CD4-positive, CD25-positive, alpha-beta regulatory T cell (primary cell): ENCODE data around the gene FGF1. TPM values are rescaled to one million over a fixed set of nuclear protein-coding genes. Genes with fewer than 3 reads are reported as not detected.

Experiments used
- ATAC-seq, 2 donors: fragments of 150-1000 bp; cut with Tn5 transposase; one replicate each; pipeline ENCODE4 v1.10.0; 2021; ENCODE audit warnings: low read depth in 2 of 2, moderate number of reproducible peaks in 2 of 2, moderate library complexity in 1 of 2
- DNase-seq, 3 donors: peaks; one replicate each; pipeline versions ENCODE4 v3.0.0 to v3.0.0-alpha.2; 2012 to 2022; ENCODE audit warnings: mixed read lengths in 1 of 3
- H3K27ac ChIP-seq: one replicate; pipeline ENCODE4 v1.7.0; 2013; ENCODE audit warnings: mild to moderate bottlenecking, low read length; ENCODE audit not compliant: insufficient read depth, poor library complexity, severe bottlenecking
- H3K27me3 ChIP-seq: one replicate; pipeline ENCODE4 v1.7.0; 2013; ENCODE audit warnings: low read length; ENCODE audit not compliant: control insufficient read depth, insufficient read depth
- H3K36me3 ChIP-seq: one replicate; pipeline ENCODE4 v1.7.0; 2013; ENCODE audit warnings: mild to moderate bottlenecking, low read length, moderate library complexity; ENCODE audit not compliant: control insufficient read depth, insufficient read depth
- H3K4me1 ChIP-seq: 2 replicates; pipeline ENCODE4 v1.7.0; 2013; ENCODE audit warnings: mild to moderate bottlenecking, low read length; ENCODE audit not compliant: insufficient read depth, control insufficient read depth, poor library complexity, severe bottlenecking
- H3K4me3 ChIP-seq: one replicate; pipeline ENCODE4 v1.7.0; 2013; ENCODE audit warnings: low read depth, mild to moderate bottlenecking, low read length, moderate library complexity
- H3K9me3 ChIP-seq, 2 experiments: 1 replicate in 1 of 2; 2 replicates in 1 of 2; pipeline ENCODE4 v1.7.0; 2013; ENCODE audit warnings: low read length in 2 of 2, mild to moderate bottlenecking in 1 of 2, moderate library complexity in 1 of 2; ENCODE audit not compliant: control insufficient read depth in 2 of 2
- H3K27ac Mint-ChIP-seq, 3 donors: one replicate each; pipeline ENCODE4 v1.8.0; 2020 to 2022; ENCODE audit warnings: mild to moderate bottlenecking in 3 of 3, mixed read lengths in 3 of 3, moderate library complexity in 2 of 3
- H3K27me3 Mint-ChIP-seq: one replicate; pipeline ENCODE4 v1.8.0; 2022; ENCODE audit warnings: mild to moderate bottlenecking, mixed read lengths
- H3K36me3 Mint-ChIP-seq: one replicate; pipeline ENCODE4 v1.8.0; 2020; ENCODE audit warnings: mixed read lengths
- H3K4me1 Mint-ChIP-seq, 4 donors: one replicate each; pipeline ENCODE4 v1.8.0; 2020 to 2022; ENCODE audit warnings: mixed read lengths in 4 of 4, mild to moderate bottlenecking in 1 of 4
- H3K4me3 Mint-ChIP-seq, 4 donors: one replicate each; pipeline ENCODE4 v1.8.0; 2020 to 2022; ENCODE audit warnings: mild to moderate bottlenecking in 4 of 4, mixed read lengths in 4 of 4, moderate library complexity in 3 of 4
- H3K9me3 Mint-ChIP-seq, 7 donors: one replicate each; pipeline ENCODE4 v1.8.0; 2020 to 2022; ENCODE audit warnings: mixed read lengths in 7 of 7, mild to moderate bottlenecking in 3 of 7, moderate library complexity in 2 of 7
- polyA plus RNA-seq, 4 donors: library from polyadenylated mRNA; unstranded; fragments of 300-500 nt; fragmentation: Illumina TruSeq; gene quantifications; one replicate each; pipeline ENCODE4 v1.2.3, GENCODE V29; 2021
- total RNA-seq: library from RNA; stranded (reverse); gene quantifications from one replicate; pipeline ENCODE4 v1.2.3, GENCODE V29; 2022

Gene FGF1
- total and polyA plus RNA-seq, 5 donors from 2014 or later = not detected

DNA sequence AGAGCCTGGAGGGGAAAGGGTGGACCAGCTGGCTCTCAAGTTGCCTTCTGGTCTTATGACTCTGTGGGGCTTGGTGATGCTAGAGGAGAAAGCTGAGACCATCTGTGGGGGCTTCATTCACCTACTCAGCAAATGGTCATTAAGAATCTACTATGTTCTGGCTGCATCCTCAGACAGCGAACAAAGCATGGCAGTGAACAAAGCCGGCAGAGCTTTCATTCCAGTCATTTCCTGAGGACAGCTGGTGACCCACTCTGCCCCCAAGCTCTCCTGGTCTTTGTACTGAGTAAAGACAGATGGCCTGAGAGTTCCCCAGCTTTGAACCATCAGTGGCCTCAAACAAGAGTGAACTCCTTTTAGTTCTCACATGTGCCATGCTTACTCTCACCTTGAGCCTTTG, 48.0 kb downstream of the FGF1 start:
- Mint-ChIP-seq H3K9me3 (peaks cover 0 to 1% (median 0%) of the 10 kb centered on the region in 7 donors), H3K27me3 (peaks cover 7% of the 10 kb centered on the region), H3K4me3 (no peak overlapping the region), H3K4me1 (no peaks in the 10 kb centered on the region), H3K36me3 (no peaks in the 10 kb centered on the region), H3K27ac (no peak overlapping the region)
- no peak for ATAC-seq
- Histone ChIP-seq H3K27ac (no peak overlapping the region), H3K4me3 (no peak overlapping the region), H3K9me3 (no peaks in the 10 kb centered on the region), H3K4me1 (no peaks in the 10 kb centered on the region), H3K27me3 (peaks cover 12% of the 10 kb centered on the region), H3K36me3 (no peaks in the 10 kb centered on the region)
- no peak for DNase-seq

GRCh38 chr5:142636698-142637324, 49.1 kb downstream of the FGF1 start:
- H3K27me3 ChIP-seq = peaks cover 12% of the 10 kb centered on the region
- no peaks in the 10 kb centered on the region for H3K36me3 ChIP-seq
- H3K27ac ChIP-seq = no peak overlapping the region
- no peak overlapping the region for H3K4me3 ChIP-seq
- Mint-ChIP-seq H3K36me3 (no peaks in the 10 kb centered on the region), H3K9me3 (peaks cover 0 to 3% (median 0%) of the 10 kb centered on the region in 7 donors), H3K4me3 (no peak overlapping the region), H3K4me1 (no peaks in the 10 kb centered on the region), H3K27ac (no peak overlapping the region), H3K27me3 (peaks cover 2% of the 10 kb centered on the region)
- DNase-seq (no peak), ATAC-seq (no peak)
- no peaks in the 10 kb centered on the region for H3K9me3 ChIP-seq
- H3K4me1 ChIP-seq = no peaks in the 10 kb centered on the region

GRCh38 chr5:142636093-142636492, 49.8 kb downstream of the FGF1 start:
- Histone ChIP-seq H3K27me3 (peaks cover 12% of the 10 kb centered on the region), H3K27ac (no peak overlapping the region), H3K9me3 (no peaks in the 10 kb centered on the region), H3K4me1 (no peaks in the 10 kb centered on the region), H3K36me3 (no peaks in the 10 kb centered on the region), H3K4me3 (no peak overlapping the region)
- no peak overlapping the region for H3K4me3 Mint-ChIP-seq
- no peaks in the 10 kb centered on the region for H3K36me3 Mint-ChIP-seq
- peaks cover 0 to 3% (median 0%) of the 10 kb centered on the region in 7 donors for H3K9me3 Mint-ChIP-seq
- H3K27me3 Mint-ChIP-seq = no peaks in the 10 kb centered on the region
- H3K27ac Mint-ChIP-seq = no peak overlapping the region
- DNase-seq (no peak), ATAC-seq (no peak)
- no peaks in the 10 kb centered on the region for H3K4me1 Mint-ChIP-seq

GRCh38 chr5:142634216-142635011, 51.5 kb downstream of the FGF1 start:
- Mint-ChIP-seq H3K9me3 (peaks cover 0 to 5% (median 0%) of the 10 kb centered on the region in 7 donors), H3K4me3 (no peak overlapping the region), H3K27me3 (no peaks in the 10 kb centered on the region), H3K27ac (no peak overlapping the region), H3K36me3 (no peaks in the 10 kb centered on the region), H3K4me1 (no peaks in the 10 kb centered on the region)
- Histone ChIP-seq H3K27me3 (peaks cover 9% of the 10 kb centered on the region), H3K36me3 (no peaks in the 10 kb centered on the region), H3K9me3 (no peaks in the 10 kb centered on the region), H3K4me1 (no peaks in the 10 kb centered on the region), H3K4me3 (no peak overlapping the region), H3K27ac (no peak overlapping the region)
- DNase-seq (no peak), ATAC-seq (no peak)

DNA sequence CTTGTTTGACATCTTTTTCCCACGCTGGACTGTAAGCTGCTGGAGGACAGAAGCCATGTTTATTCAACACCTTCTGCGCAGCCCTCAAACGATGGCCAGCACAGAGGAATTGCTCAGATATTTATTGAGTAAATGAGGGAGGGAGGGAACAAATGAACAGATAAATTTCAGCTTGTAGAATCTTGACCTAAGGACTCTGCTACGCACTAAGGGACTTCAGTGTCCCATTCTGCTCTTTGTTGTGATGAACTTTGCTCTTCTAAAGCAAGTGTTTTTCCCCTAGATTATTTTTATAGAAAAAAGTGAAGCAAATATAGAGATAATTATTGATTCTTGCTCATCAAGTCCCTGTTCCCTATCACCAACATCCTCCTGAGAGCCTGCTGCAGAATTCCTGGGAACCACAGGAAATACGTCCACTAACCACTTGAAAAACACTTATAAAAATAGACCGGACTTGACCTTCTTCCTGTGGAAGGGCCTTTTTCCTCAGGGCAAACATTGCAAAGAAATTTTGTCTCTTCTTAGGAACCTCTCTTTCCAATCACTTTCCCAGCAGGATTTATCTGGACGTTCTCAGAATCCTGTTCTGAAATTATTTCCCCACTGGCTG, 54.9 kb downstream of the FGF1 start:
- Mint-ChIP-seq H3K9me3 (peaks cover 0 to 4% (median 0%) of the 10 kb centered on the region in 7 donors), H3K27me3 (peaks cover 6% of the 10 kb centered on the region), H3K27ac (no peak overlapping the region), H3K4me1 (no peaks in the 10 kb centered on the region), H3K4me3 (no peak overlapping the region), H3K36me3 (no peaks in the 10 kb centered on the region)
- Histone ChIP-seq H3K9me3 (no peaks in the 10 kb centered on the region), H3K4me3 (no peak overlapping the region), H3K27me3 (no peaks in the 10 kb centered on the region), H3K27ac (no peak overlapping the region), H3K4me1 (no peaks in the 10 kb centered on the region), H3K36me3 (no peaks in the 10 kb centered on the region)
- DNase-seq = no peak
- ATAC-seq = no peak

DNA sequence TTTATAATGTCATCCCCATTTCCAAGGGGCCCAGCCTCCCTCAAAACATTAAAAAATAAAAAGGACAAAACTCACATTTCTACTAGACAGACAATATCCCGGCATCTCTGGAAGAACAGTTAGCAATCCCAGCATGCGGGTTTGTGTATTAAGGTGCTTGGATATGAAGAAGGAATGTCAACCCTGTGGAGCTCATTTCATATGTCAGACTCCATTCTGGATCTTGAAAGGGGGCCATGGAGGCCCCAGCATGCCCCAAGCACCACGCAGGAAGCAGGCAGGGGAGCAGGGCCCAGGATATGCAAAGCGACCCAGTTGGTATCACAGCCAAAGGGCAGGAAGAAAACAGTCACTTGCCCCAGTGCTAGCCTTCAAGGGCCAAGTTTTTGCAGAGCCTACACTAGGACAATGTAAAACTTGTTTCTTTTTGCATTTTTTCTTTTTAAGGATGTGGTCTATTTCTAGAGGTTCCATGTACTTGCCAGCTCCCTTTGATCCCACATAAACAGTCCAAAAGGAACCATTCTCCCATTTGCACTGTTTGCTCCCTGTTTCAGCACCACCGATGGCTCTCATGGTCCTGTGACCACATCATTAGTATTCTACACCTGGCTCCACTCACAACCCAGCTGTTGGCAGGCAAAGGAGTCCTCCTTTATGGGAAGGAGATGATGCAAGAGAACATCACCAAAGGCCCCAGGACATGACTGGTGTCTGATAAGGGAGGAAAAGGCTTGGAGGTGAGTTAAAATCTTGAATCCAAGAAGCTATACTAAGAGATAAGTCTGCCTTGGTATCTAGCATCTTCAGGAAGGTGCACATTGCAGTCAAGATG, 58.3 kb downstream of the FGF1 start:
- Histone ChIP-seq H3K27me3 (no peaks in the 10 kb centered on the region), H3K4me3 (no peak overlapping the region), H3K9me3 (no peaks in the 10 kb centered on the region), H3K27ac (no peak overlapping the region), H3K4me1 (no peaks in the 10 kb centered on the region), H3K36me3 (no peaks in the 10 kb centered on the region)
- no peaks in the 10 kb centered on the region for H3K36me3 Mint-ChIP-seq
- no peak overlapping the region for H3K27ac Mint-ChIP-seq
- no peaks in the 10 kb centered on the region for H3K4me1 Mint-ChIP-seq
- ATAC-seq = no peak
- no peak overlapping the region for H3K4me3 Mint-ChIP-seq
- peaks cover 11% of the 10 kb centered on the region for H3K27me3 Mint-ChIP-seq
- DNase-seq = no peak
- peaks cover 0 to 3% (median 0%) of the 10 kb centered on the region in 7 donors for H3K9me3 Mint-ChIP-seq

GRCh38 chr5:142626786-142627185, 59.1 kb downstream of the FGF1 start:
- no peak overlapping the region for H3K4me3 Mint-ChIP-seq
- H3K9me3 Mint-ChIP-seq = peaks cover 0 to 3% (median 0%) of the 10 kb centered on the region in 7 donors
- H3K27me3 Mint-ChIP-seq = peaks cover 11% of the 10 kb centered on the region
- H3K4me1 Mint-ChIP-seq = no peaks in the 10 kb centered on the region
- no peaks in the 10 kb centered on the region for H3K9me3 ChIP-seq
- DNase-seq (no peak), ATAC-seq (no peak)
- no peak overlapping the region for H3K4me3 ChIP-seq
- no peaks in the 10 kb centered on the region for H3K4me1 ChIP-seq
- H3K27ac Mint-ChIP-seq = no peak overlapping the region
- no peak overlapping the region for H3K27ac ChIP-seq
- no peaks in the 10 kb centered on the region for H3K27me3 ChIP-seq
- no peaks in the 10 kb centered on the region for H3K36me3 Mint-ChIP-seq
- H3K36me3 ChIP-seq = no peaks in the 10 kb centered on the region
